Activated CD4-positive, alpha-beta T cell treated with anti-CD3 and anti-CD28 coated beads, Interleukin-2, amount 50 U/mL, for 48 hours (primary cell): ENCODE results near the gene CT45A1.
"Not testable (repeated sequence)": the region's sequence is repeated elsewhere in the genome, so short reads cannot be mapped to it uniquely, and the experiment has no call there.

Experiments
- DNase-seq, 2 experiments: peaks; one replicate each; pipeline ENCODE4 v3.0.0-alpha.2; 2020

CT45A1 gene

DNA sequence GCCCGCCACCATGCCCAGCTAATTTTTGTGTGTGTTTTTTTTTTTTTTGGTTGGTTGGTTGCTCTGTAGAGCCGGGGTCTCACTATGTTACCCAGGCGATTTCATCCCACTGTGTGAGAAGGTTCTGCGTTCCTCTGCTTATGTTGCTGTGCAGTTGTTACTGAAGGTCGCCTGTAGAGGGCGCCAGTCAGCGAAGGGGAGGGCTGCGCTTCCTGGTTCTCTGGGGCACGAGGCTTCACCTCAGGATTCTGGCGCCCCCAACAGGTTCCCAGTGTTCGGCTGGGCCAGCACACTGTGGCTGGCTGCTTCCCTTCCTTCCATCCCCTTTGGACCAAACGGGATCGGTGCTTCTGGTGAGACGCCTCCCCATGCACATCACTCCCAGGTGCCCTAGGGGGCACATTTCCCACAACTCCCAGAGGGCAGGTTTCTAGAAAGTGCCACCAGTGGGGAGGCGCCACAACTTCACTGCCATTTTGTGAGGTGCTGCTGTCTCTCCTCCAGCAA is at the start of gene CT45A1:
Gene CT45A1 (plus strand): TSS at position 457 of the 507 bp plus-strand sequence. CDS start 5,302 bp downstream, outside the sequence.
- DNase-seq = peak; percentile 7 to 21

DNA sequence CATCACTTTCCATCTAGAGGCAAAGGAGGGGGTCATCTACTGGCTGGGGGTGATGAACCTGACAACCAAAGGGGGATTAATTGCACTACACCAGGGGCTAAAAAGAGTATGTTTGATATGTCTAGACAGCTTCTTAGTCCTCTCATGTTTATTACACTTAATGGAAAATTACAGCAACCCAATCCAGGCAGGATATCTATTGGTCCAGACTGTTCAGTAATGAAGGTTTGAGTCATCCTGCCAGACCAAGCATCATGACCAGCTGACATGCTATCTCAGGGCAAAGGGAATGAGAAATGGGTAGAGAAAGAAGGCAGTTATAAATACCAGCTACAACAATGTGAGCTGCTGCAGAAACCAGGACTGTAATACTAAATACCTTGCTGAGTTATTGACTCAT is 40.5 kb upstream of the CT45A1 start:
- not testable (repeated sequence) for DNase-seq

DNA sequence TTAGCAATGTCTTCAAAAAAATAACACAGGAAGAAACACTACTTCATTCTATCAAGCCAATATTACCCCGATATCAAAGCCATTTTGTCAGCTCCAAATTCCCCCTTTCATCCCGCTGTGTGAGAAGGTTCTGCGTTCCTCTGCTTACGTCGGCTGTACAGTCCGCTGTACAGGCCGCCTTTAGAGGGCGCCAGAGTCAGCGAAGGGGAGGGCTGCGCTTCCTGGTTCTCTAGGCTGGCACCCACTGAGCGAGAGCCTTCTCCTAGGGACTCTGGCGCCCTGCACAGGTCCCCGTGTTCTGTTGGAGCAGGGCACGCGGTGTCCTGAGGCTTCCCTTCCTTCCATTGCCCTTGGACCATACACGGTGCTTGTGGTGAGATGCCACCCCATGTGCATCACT is 25.3 kb upstream of the CT45A1 start:
- DNase-seq = peak; percentile 4 to 5

DNA sequence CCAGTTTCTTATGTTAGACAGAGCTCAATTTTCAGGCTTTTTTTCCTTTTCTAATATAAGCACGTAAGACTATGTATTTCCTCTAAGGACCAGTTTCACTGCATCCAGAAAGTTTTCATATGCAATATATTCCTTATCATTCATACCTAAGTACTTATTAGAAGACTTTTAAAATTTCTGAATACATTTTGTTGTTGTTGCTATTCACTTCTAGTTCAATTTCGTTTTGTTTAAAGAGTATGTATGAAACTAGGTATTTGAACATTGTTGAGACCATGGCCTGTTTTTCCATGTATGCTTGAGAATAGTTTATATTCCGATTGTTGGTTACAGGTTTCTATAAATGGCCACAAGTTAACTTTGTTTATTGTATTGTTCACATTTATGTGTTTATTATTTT is 18.0 kb upstream of the CT45A1 start:
- no peak for DNase-seq

- no peak for DNase-seq
These were observed 15.8 kb upstream of the CT45A1 start for GRCh38 chrX:135697601-135698000.

DNA sequence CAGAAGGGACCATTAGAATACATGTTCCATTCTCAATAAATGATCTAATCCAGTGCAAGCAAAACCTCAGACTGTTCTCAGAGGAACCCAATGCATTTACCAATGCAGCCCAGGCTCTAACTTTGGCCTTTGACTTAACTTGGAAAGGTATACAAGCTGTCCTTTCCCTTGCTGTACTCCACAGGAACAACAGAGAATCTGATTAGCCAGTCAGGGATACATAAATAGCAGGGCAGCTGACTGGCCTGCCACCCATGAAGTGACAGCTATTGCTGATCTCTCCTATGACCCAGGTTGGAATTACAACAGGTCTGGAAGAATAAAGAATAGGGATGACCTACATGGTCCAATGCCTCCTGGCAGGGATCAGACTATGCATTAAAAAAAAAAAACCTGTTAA is 14.5 kb upstream of the CT45A1 start:
- DNase-seq = no peak

DNA sequence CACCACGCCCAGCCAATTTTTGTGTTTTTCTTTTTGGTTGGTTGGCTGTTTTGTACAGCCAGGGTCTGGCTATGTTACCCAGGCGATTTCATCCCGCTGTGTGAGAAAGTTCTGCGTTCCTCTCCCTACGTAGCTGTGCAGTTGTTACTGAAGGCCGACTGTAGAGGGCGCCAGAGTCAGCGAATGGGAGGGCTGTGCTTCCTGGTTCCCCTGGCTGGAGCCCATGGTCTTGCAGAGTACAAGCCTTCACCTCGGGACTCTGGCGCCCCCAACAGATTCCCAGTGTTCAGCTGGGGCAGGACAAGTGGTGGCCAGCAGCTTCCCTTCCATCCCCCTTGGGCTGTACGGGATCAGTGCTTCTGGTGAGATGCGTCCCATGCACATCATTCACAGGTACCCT is 5.6 kb upstream of the CT45A1 start:
- DNase-seq = peak; percentile 38 to 43

GRCh38 chrX:135713795-135714194 is 356 bp downstream of the CT45A1 start:
- DNase-seq = no peak

DNA sequence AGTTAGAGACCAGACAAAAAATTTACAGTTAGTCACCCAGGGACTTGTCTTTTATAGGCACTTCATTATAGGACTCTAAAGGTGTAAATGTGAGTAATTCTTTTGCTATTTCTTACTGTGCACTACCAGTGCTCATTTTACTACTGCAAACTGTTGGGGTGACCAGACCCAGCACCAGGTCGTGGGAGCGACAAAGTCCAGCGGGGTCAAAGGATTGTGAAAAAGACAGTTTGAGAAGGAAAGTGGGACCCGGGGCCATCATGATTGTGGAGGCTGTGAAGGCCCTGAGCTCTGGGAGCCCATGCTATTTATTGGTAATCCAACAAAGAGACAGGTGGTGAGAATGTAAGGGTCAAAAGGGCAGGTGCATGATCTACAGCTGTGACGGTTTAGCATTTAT is 21.2 kb downstream of the CT45A1 start:
- not testable (repeated sequence) for DNase-seq

GRCh38 chrX:135737366-135738071 is 24.1 kb downstream of the CT45A1 start:
- DNase-seq = no peak

DNA sequence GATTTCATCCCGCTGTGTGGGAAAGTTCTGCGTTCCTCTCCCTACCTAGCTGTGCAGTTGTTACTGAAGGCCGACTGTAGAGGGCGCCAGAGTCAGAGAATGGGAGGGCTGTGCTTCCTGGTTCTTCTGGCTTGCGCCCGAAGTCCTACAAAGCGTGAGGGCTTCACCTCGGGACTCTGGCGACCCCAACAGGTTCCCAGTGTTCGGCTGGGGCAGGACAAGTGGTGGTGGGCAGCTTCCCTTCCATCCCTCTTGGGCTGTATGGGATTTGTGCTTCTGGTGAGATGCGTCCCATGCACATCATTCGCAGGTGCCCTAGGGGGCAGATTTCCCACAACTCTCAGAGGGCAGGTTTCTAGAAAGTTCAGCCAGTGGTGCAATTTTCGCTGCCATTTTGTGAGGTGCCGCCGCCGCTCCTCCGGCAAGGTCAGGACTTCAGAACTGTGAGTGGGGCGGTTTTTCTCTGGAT is 27.3 kb downstream of the CT45A1 start:
- DNase-seq = peak; percentile 58 to 66

DNA sequence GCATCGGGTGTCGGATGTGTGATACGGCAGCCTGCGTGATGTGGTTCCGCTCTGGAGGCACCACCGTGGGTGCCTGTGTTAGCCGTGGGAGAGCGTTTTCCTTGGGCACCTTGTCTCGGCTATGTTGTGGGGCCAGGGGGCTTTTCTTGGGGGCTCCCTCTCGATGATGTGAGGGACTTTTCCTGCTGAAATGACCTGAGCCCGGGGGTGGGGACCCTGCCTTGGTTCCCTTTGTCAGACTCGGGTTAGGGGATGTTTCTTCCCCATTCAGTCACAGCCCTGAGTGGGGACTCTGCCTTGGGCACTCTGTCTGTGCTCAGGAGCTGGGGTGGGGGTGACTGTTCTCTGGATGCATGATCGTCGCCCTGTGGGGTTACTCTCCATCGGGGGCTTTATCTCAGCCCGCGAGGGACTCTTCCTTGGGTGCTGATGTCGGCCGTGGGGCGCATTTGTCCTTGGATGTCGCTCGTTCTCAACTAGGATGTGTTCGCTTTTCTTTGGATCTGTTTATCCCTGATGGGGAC is 27.8 kb downstream of the CT45A1 start:
- DNase-seq = no peak

GRCh38 chrX:135744739-135745138 is 31.3 kb downstream of the CT45A1 start:
- DNase-seq = not testable (repeated sequence)

GRCh38 chrX:135768091-135768490 is 54.7 kb downstream of the CT45A1 start, which contains the start of gene CT45A3:
CT45A3 (minus strand) TSS chrX:135768191; CDS start chrX:135764444, 3,747 bp downstream.
- DNase-seq = not testable (repeated sequence)
